ENCODE results near the gene ARID3C. TPM values are rescaled to one million over a fixed set of nuclear protein-coding genes. Genes with fewer than 3 reads are reported as not detected.

The ARID3C gene
- total RNA-seq, 1 experiment from 2014 or later: 0.42 TPM

GRCh38 chr9:34647651-34648050, 18.8 kb upstream of the ARID3C start:
- DNase-seq (ENCODE audit: low read depth, low spot score): no peak
- POLR2A ChIA-PET: interaction anchor here (2.9 kb wide), 1 partner anchor 10 kb away, joined by 26 read pairs; the partner anchor contains the start of gene SIGMAR1
- Histone ChIP-seq H3K27me3 (ENCODE audit: insufficient read depth, low read length) (no peaks in the 10 kb centered on the region), H2AFZ (ENCODE audit: low read depth, low read length, poor library complexity, severe bottlenecking) (no peak overlapping the region), H3K4me3 (replicated peaks in 1 of 2; ENCODE audit: low read depth in 1 of 2, low read length in 2 of 2) (peak overlapping the region; percentile 80 to 85), H4K20me1 (ENCODE audit: insufficient read depth) (no peaks in the 10 kb centered on the region), H3K9me2 (ENCODE audit: insufficient read depth) (no peaks in the 10 kb centered on the region), H3K4me1 (ENCODE audit: control insufficient read depth in 1 of 2, insufficient read depth in 2 of 2, low read length in 2 of 2) (peaks cover 22 to 45% of the 10 kb centered on the region in 2 experiments), H3K27ac (ENCODE audit: low read depth, low read length) (peak overlapping the region; percentile 92; the same call in 1 of the 2 replicates), H3K36me3 (ENCODE audit: control insufficient read depth in 1 of 2, insufficient read depth in 2 of 2, low read length in 2 of 2) (peaks cover 0 to 6% of the 10 kb centered on the region in 2 experiments; a peak in 1 of 4 replicates), H3K9me3 (ENCODE audit: control insufficient read depth in 1 of 2, insufficient read depth in 1 of 2, low read depth in 1 of 2, low read length in 2 of 2) (no peaks in the 10 kb centered on the region), H3K9ac (ENCODE audit: low read length) (peak overlapping the region; percentile 71), H3K79me2 (ENCODE audit: insufficient read depth, low read length) (peaks cover 6% of the 10 kb centered on the region; the same call in 1 of the 2 replicates), H3K4me2 (ENCODE audit: low read length) (peak overlapping the region; percentile 87)
- RAD21 ChIA-PET (ENCODE audit: low non-redundant PET in 1 of 2, low total read pairs in 2 of 2, uncharacterized antibody in 2 of 2, unreplicated experiment in 2 of 2): no interaction called here
- CTCF ChIA-PET: interaction anchor here (2.0 kb wide), 1 partner anchor 17 kb away, joined by 12 read pairs; no protein-coding TSS in a partner anchor
- TF ChIP-seq SP1 (IDR thresholded peaks at IDR 0.05; ENCODE audit: low read depth): no peak
- TF ChIP-seq EGR1 (IDR thresholded peaks at IDR 0.05; ENCODE audit: low read depth): no peak
- no peak for TF ChIP-seq ELF1 (IDR thresholded peaks at IDR 0.05; ENCODE audit: borderline replicate concordance, low read depth)
- TF ChIP-seq POLR2A (IDR thresholded peaks at IDR 0.05; ENCODE audit: borderline replicate concordance, extremely low read depth, insufficient read depth, insufficient read length): no peak
- TF ChIP-seq REST (IDR thresholded peaks at IDR 0.05; ENCODE audit: low read depth): no peak
- TF ChIP-seq JUND (IDR thresholded peaks at IDR 0.05): no peak
- TF ChIP-seq EZH2phosphoT487 (IDR thresholded peaks at IDR 0.05; ENCODE audit: borderline replicate concordance): no peak
- no peak for TF ChIP-seq POLR2AphosphoS5 (IDR thresholded peaks at IDR 0.05; ENCODE audit: low read depth, low read length)
- TF ChIP-seq SRF (IDR thresholded peaks at IDR 0.05; ENCODE audit: low read depth): no peak
- no peak for TF ChIP-seq ZBTB33 (IDR thresholded peaks at IDR 0.05; ENCODE audit: extremely low read depth, insufficient replicate concordance, low read length)
- TF ChIP-seq EZH2 (IDR thresholded peaks at IDR 0.05): no peak
- TF ChIP-seq FOSL1 (IDR thresholded peaks at IDR 0.05; ENCODE audit: low read depth): no peak
- no peak for TF ChIP-seq CBX3 (IDR thresholded peaks at IDR 0.05; ENCODE audit: low read depth)
- TF ChIP-seq SIN3A (IDR thresholded peaks at IDR 0.05; ENCODE audit: low read depth): no peak
- TF ChIP-seq YY1 (IDR thresholded peaks at IDR 0.05; ENCODE audit: extremely low read depth, insufficient replicate concordance, low read depth, low read length): no peak
- TF ChIP-seq ATF3 (IDR thresholded peaks at IDR 0.05): no peak
- TF ChIP-seq TCF7L2 (IDR thresholded peaks at IDR 0.05; ENCODE audit: borderline replicate concordance, extremely low read depth, insufficient read depth, insufficient read length): no peak
- no TSS peak for BruUV-seq (replicated peaks)
- intact Hi-C loops (cut with micrococcal nuclease): no loop called here
- ATAC-seq: no peak

All from HCT116 (cell line).